HG03521 (cell line): ENCODE measurements around the gene NBR1.
"Not testable (repeated sequence)": the region's sequence is repeated elsewhere in the genome, so short reads cannot be mapped to it uniquely, and the experiment has no call there.

Experiments used
- ATAC-seq: cut with Tn5 transposase; IDR thresholded peaks from one replicate; pipeline ENCODE4 v1.9.1; 2021; ENCODE audit warnings: mild to moderate bottlenecking, moderate library complexity; ENCODE audit not compliant: unreplicated experiment

NBR1 gene

DNA sequence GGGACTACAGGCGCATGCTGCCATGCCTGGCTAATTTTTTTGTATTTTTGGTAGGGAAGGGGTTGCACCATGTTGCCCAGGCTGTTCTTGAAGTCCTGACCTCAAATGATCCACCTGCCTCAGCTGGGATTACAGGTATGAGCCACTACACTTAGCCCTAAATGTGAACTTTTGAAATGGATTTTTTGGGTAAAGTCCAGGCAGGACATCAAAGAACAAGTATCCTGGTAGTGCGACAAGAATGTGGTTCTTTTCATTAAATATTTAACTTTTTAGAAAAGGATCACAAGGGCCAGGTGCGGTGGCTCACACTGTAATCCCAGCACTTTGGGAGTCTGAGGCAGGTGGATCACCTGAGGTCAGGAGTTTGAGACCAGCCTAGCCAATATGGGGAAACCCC lies 15.3 kb upstream of the NBR1 start:
- no peak for ATAC-seq

DNA sequence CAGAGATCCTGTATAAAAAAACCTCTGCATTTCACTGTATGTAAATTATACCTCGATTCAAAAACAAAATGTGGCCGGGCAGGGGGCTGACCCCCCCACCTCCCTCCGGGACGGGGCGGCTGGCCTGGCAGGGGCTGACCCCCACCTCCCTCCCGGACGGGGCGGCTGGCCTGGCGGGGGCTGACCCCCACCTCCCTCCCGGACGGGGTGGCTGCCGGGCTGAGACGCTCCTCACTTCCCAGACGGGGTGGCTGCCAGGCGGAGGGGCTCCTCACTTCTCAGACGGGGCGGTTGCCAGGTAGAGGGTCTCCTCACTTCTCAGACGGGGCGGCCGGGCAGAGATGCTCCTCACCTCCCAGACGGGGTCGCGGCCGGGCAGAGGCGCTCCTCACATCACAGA lies 11.8 kb upstream of the NBR1 start:
- not testable (repeated sequence) for ATAC-seq

DNA sequence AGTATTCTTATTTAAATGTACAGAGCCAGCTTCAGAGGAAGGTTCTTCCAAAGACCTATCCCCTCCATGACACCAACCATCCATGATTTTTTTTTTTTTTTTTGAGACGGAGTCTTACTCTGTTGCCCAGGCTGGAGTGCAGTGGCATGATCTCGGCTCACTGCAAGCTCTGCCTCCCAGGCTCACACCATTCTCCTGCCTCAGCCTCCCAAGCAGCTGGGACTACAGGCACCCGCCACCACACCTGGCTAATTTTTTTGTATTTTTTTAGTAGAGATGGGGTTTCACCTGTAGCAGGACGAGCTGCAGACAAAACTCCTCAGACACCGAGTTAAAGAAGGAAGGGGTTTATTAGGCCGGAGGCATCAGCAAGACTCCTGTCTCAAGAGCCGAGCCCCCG lies 11.1 kb upstream of the NBR1 start:
- ATAC-seq = not testable (repeated sequence)

DNA sequence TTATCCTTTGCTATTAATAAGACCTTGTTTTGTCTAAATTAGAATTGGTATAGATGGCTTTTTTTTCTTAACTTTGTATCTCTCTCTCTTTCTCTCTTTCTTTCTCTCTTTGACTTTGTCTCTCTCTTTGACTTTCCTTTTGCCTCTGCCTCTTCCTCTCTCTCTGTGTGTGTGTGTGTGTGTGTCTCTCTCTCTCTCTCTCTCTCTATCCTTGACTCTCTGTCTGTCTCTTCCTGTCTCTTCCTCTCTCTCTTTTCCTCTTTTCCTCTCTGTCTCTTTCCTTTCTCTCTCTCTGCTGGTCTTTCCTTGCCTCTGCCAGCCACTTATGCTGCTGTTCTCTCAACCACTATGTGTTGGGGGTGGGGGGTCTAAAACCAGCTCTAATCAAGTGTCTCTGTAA lies 5.0 kb upstream of the NBR1 start:
- not testable (repeated sequence) for ATAC-seq

DNA sequence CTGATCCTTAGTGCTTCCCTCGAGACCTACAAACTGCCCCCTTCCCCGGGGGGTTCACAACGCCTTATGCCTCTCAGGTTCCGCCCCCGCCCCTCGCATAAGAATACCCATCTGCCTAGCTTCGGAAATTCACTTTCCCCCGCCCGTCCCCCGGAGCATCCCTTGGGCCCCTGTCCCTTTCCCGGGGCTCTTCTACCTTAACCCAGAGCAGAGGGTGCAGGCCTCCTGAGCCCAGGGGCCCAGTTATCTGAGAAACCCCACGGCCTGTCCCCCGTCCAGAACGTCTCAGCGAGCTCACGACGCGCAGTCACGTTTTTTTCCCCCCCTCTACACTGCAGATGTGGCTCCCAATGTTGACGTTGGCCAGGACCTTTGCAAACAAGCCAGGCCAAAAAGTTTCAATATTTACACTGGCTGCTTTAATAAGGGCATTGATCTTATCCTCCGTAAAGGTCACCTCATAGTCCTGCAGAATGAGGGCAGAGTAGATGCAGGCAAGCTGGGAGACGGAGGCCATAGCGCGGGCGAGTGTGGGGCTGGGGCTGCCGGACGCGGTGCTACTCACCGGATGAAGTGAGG lies 1.4 kb upstream of the NBR1 start:
- peak; percentile 25 for ATAC-seq

DNA sequence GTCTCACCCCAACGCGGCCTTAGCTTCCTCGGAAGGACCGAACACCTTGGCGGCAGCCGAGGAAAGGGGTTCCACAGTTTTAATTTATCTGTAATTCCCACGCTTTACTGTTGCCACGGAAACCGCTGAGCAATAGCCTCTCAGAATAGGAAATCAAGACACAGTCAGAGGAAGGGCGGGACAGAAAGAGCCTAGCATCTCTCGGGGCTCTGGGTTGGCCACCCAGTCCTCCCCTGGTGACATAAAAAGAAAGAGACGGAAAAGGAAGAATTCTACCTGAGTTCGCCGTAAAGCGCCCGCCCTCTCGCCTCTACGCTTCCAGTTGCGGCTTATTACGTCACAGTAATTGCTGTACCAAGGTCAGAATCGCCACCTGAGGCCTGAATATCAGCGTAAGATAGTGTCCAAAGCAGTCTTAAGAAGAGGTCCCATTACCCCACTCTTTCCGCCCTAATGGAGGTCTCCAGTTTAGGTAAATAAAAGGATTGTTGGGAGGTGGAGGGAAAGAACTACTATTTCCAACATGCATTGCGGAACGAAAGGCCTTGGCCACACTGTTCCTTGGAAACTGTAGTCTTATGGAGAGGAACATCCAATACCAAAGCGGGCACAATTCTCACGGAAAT lies 761 bp upstream of the NBR1 start:
- peak; percentile 72 for ATAC-seq

DNA sequence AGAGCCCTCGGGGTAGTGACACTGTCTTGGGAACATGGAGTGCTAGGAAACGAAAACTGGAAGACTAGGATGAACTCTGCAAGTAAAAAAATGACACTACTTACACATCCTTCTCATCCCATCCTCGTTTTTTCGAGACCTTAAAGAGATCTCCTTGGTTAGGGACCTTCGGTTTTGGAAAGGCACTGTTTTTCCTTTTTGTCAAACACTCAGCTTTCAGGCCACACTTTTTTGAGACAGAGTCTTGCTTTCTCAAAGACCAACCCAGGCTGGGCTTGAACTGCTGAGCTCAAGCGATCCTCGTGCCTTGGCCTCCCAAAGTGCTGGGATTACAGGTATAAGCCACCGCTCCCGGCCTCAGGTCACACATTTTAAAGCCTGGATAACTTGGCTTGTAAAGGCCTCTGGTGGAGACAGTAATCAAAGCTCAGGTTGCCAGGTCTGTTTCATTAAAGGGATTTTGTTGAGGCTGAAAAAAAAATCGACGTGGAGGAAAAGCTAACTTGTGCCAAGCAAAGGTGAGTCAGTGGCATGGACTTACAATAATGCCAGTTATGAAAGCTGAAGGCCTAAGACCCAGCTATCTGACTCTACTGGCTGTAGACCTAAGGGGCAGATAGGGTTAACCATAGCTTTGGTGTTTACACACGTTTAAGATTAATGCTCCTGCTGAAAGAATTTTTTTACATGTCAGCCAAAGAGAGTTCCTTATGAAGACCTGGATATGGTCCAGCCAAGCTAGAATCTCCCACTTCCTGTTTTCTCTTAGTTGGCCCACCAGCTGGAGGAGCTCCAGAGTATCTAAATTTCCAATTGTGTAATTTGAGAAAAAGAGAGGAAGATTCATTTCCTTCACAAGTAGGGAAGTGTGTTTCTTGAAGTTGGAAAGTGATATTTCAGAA lies 823 bp downstream of the NBR1 start:
- ATAC-seq = no peak

DNA sequence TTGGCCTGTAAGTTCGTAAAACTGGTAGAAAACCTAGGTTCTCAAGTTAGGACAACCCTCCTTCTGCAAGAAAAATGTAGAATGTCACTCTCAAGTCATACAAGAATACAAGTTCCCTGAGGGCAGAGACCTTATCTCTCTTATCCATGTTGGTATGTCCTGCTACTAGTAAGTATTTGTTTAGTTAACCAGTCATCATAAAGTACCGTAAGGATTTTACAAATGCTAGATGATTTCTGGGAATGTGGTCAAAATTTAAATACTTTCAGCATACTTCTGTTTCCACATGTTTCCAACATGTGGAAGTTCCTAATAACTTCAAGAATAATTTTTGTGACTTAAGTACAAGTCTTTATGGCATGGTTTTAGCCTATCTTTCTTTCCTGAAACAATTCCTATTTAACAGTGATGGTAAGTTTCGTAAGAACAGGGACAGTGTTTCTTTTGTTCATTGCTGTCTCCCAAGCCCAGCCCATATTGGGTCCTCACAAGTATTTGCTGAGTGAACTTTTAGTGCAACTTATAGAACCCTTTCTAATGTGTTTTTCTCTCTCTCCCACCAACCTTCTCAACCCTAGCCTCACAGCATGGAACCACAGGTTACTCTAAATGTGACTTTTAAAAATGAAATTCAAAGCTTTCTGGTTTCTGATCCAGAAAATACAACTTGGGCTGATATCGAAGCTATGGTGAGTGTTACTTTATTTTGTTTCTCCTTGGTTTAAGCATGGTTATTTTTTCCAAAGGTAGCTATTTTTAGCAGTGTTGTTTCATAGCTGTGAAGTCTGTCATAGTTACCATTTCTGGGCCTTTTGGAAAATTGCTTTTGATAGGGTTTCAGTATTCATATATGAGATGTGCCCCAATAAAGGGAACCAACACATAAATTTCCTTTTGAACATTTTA lies 4.5 kb downstream of the NBR1 start:
- ATAC-seq = no peak

DNA sequence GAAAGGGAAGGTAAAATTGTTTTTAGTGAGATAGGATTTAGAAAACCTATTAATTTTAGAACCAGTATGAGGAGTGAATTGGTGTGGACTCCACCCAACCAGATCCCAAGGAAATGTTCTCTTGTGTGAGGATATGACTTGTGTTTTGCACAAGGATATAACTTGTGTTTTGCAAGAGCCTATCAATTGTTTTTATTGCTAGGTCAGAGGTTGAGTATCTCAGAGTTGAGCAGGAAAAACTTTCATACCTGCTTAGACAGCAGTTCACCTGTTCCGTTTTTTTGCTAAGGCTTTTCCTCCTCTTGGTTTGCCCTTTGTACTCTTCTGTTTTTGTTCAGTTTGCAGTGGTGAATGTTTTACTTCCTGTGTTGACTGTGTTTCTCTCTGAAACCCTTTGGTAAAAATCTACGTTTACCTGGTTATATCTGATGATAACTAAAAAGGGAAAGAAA lies 5.1 kb downstream of the NBR1 start:
- ATAC-seq = no peak

DNA sequence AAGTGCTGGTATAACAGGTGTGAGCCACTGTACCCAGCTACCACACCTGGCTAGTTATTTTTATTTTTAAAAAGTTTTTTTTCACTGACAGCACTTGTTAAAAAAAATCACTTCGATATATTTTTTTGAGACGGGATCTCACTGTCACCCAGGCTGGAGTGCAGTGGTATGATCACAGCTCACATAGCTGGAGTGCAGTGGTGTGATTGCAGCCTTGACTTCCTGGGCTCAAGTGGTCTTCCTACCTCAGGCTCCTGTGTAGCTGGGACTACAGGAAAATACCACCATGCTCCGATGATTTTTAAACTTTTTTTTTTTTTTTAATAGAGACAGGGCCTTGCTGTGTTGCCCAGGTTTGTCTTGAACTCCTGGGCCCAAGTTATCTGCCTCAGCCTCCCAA lies 12.9 kb downstream of the NBR1 start:
- ATAC-seq = no peak

DNA sequence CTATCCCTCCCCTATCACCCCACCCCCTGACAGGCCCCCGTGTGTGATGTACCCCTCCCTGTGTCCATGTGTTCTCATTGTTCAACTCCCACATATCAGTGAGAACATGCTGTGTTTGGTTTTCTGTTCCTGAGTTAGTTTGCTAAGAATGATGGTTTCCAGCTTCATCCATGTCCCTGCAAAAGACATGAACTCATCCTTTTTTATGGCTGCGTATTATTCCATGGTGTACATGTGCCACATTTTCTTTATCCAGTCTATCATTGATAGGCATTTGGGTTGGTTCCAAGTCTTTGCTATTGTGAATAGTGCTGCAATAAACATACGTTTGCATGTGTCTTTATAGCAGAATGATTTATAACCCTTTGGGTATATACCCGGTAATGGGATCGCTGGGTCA lies 15.6 kb downstream of the NBR1 start:
- not testable (repeated sequence) for ATAC-seq

DNA sequence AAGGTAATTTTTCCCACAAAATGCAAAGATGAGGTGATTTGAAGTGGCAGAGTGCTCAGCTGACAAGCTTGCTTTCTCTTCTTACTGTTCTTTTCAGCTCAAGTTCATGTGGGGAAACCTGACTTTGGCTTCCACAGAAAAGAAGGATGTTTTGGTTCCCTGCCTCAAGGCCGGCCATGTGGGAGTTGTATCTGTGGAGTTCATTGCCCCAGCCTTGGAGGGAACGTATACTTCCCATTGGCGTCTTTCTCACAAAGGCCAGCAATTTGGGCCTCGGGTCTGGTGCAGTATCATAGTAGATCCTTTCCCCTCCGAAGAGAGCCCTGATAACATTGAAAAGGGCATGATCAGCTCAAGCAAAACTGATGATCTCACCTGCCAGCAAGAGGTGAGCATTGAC lies 22.2 kb downstream of the NBR1 start:
- ATAC-seq = no peak

DNA sequence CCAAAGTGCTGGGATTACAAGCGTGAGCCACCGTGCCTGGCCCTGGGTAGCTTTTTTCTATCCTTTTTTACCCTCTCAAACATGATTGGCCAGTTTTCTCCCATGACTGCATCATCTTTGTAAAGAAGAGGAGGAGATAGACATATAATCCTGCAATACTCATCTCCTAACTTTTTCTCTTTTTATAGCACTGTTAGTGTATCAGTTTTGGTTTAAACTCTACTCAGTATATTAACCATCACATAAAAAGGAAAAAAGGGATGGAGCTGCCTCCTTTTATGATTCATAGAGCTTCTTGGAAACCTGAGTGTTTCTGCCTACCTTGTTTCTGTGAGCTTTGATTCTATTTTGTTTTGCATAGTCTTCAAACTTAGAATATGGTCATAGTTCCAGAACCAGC lies 28.6 kb downstream of the NBR1 start:
- no peak for ATAC-seq

DNA sequence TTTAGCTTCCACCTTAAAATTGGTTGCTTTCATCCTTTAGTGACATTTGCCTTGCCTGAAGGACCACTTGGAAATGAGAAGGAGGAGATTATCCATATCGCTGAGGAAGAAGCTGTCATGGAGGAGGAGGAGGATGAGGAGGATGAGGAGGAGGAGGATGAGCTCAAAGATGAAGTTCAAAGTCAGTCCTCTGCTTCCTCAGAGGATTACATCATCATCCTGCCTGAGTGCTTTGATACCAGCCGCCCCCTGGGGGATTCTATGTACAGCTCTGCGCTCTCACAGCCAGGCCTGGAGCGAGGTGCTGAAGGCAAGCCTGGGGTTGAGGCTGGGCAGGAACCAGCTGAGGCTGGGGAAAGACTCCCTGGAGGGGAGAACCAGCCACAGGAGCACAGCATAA lies 29.1 kb downstream of the NBR1 start:
- no peak for ATAC-seq

DNA sequence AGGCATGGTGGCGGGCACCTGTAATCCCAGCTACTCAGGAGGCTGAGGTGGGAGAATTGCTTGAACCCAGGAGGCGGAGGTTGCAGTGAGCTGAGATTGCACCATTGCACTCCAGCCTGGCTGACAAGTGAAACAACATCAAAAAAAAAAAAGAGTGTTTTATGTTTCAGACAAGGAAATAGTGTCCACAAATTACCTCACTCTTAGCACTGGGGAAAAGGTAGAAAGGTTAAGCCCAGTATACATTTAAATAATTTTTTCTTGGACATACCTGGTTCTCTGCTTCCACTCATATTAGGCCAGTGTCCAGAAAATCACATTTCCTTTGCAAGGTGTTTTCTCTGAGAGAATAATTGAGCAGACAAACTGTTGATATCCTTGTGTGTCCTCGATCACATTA lies 32.0 kb downstream of the NBR1 start:
- not testable (repeated sequence) for ATAC-seq

DNA sequence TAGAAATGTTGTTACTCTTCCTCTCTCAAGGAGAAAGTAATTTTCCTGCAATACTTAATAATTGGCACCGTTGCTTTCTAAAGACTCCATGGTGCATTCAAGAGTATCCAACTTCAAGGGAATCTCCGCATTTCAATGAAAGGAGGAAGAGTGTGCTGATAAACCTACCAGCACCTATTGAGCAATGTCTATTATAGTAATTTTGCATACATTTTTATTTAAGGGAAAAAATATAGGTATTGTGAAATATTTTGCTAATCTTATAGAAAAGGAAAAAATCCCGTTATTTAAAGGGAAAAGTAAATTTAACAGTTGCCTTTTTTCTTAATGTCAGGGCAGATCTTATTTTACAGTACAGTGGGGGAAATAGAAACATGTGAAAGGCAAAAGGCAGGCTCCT lies 39.6 kb downstream of the NBR1 start:
- no peak for ATAC-seq

DNA sequence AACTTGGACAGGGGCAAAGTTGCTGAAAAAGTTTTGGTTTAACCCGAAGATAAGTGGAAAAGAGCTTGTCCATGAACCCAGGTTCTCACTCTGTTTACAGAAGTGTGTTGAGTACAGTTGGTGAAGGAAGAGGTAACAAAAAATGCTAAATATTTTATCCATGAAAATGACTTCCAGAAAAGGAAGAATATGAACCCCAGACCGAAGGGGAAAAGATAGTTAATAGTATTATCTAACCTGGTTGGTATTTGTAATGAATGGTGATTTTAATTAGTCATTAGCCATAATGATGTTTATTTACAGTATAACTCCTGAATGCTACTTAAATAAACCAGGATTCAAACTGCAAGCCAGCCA lies 40.1 kb downstream of the NBR1 start:
- no peak for ATAC-seq

DNA sequence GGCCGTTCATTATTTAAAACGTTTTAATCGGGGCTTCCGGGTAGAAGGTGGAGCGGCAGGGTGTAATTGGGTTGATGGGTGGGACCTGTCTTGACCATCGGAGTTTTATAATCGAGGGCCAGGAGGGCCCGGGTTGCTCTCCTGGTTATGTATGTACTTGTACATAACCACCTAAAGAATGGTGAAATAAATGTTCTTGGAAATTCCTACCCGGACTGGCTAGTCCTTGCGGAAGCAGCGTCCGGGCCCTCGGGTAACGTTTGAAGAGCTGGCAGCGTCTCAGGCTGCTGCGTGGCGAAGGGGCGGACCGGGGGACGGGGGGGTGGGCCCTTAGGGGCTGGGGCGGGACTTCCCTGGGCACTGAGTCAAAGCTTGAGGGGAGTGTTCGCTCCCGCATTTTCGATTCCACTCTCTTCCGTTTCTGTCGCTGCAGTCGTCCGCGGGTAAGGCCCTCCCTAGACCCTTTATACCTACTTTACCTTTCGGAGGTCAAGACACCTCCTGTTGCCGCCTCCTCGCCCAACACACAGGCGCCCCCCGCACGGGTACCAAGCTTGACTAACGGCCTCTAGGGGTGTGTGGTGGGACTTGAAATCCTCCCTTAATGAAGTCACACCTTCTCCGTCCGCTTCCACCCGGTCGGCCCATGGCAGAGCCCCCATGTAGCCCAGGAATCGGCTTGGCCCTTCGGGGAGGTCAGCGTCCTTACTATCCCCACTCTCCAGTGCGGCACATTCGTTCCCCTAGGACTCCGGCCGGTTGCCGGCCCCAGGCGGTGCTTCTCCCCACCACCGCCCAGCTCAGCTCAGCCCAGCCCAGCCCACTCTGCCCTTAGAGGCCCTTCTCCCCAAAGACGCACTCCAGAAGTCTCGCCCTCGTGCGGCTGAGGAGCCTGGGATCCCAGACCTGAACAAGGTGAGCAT lies 40.7 kb downstream of the NBR1 start, which contains the start of gene TMEM106A:
Gene TMEM106A (plus strand): TSS at position 396 of the 923 bp plus-strand sequence. CDS start 1,167 bp downstream, outside the sequence.
- ATAC-seq = peak; percentile 70

DNA sequence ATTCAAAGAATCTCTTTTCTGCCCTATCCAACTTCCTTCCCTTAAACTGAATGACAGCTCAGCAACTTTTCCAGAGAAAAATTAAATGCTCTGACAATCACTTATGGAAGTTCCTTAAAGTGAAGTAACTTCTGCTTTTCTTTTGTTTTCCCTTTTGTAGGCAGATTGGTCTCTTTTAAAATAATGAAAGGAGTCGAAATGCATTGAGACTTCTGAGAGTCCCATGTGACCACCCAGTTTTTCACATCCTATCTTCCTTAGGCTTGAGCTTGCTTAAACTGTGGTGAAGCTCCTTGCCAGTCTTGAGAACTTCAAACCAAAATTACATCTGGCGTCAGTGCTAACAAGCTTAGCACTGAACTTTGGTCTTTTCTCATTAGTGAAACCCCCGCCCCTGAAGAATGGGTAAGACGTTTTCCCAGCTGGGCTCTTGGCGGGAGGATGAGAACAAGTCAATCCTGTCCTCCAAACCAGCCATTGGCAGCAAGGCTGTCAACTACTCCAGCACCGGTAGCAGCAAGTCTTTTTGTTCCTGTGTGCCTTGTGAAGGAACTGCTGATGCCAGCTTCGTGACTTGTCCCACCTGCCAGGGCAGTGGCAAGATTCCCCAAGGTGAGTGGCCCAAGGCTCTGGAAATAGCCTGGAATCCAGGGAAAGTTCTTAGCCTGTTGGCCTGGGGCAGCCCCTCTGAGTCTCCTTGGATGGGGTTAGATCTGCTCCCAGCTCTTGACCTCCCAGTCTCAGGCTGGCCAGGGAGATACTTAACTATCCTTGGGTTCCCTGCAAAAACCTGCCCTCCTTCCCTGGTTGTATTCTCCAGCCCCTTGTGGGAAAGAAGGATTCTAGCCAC lies 41.9 kb downstream of the NBR1 start:
- no peak for ATAC-seq
